Amniotic stem cell (primary cell): ENCODE results near the gene ANKRD17.
"Not testable (repeated sequence)": the region's sequence is repeated elsewhere in the genome, so short reads cannot be mapped to it uniquely, and the experiment has no call there.

Experiments
- DNase-seq: peaks from one replicate; lab custom pipeline; 2025; lab: John Stamatoyannopoulos, UW

The ANKRD17 gene

DNA sequence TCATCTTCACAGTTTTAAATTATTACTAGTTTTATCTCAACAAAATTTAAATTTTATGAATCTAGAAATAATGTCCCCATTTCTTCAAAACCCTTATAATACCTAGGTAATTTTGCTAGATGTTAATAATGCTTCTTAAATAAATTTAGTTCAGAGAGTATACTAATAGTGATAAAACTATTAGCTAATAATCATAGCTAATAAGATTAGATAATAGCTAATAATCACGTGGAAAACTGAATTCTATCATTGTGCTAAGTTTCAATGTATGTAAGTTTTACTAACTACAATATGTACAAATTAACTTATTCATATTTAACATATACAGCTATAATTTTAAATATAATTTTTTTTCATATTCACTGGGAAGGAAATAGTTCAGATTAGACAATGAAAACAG is 10.2 kb downstream of the ANKRD17 start:
- no peak for DNase-seq

DNA sequence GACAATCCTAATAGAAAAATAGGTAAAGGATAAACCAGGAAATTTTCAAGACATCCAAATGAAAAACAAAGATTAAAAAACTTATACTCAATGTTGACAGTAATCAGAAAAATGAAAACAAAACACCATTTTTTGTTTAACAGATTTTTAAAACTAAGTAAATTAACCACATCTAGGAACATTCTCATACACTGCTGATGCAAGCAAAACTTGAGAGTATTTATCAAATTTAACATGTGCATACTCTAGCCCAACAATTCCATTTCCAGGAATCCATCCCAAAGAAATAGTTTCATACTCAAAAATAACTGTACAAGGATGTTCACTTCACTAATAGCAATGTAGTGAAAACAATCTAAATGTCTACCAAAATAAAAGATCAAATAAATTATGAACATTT is 11.5 kb downstream of the ANKRD17 start:
- DNase-seq, result no peak

DNA sequence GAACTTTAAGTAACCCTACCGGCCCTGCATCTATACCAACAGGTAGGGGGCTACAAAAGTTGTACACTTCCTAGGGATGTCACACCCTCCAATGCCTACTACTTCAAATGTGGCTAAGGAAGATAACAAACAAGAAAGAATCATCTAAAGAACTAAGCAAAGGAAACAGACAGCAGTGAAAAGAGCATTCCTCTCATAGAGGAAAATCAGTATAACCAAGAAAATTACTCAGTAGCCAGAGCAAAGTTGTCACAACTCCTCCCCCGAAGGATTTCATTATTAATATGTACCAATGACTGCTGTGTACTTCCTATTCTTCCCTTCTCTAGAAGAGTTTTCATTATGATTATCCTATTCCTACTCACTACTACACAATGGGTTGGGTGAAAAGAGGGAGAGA is 12.6 kb downstream of the ANKRD17 start:
- no peak for DNase-seq

DNA sequence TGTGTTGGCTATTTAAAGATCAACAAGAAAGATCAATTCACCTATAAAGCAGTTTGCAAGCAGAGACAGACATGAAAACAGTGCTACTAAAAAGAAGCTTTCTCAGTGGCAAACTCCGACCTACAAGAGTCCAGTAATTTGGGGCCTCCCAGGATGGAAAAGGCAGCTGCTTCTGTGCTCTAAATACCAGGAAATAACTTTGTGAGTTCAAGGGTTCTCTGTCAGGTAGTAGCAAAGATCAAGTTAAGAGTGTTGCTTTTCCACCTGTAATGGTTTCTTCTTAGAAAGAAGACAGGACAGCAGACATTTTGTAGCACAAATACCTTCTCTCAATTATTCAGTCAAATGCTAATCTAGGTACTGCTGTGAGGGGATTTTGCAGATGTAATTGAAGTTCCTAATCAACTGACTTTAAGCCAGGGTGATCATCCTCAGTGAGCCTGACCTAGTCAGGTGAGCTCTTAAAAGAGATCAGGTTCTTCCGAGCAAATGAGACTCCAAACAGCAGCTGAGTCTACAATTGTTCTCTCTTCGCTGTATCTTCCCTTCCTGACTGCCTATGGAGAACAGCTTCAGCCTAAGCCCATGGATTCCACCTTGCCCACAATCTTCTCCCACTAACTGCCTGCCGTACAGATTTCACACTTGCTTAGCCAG is 13.5 kb downstream of the ANKRD17 start:
- no peak for DNase-seq

- no peak for DNase-seq
These were observed 21.6 kb downstream of the ANKRD17 start for GRCh38 chr4:73237044-73237443.

DNA sequence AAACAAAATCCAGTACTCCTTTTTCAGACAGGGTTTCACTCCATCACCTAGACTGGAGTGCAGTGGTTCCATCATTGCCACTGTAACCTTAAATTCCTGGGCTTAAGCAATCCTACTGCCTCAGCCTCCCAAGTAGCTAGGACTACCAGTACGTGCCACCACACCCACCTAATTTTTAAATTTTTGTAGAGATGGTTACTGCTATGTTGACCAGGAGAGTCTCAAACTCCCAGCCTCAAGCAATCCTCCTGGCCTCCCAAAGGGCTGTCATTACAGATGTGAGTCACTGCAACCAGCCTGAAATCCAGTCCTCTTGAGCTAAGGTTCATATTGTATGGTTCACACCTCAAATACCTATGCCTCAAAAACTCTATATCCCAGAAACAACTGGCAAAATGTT is 22.4 kb downstream of the ANKRD17 start:
- DNase-seq, result no peak

GRCh38 chr4:73234712-73235111 is 23.9 kb downstream of the ANKRD17 start:
- DNase-seq, result no peak

DNA sequence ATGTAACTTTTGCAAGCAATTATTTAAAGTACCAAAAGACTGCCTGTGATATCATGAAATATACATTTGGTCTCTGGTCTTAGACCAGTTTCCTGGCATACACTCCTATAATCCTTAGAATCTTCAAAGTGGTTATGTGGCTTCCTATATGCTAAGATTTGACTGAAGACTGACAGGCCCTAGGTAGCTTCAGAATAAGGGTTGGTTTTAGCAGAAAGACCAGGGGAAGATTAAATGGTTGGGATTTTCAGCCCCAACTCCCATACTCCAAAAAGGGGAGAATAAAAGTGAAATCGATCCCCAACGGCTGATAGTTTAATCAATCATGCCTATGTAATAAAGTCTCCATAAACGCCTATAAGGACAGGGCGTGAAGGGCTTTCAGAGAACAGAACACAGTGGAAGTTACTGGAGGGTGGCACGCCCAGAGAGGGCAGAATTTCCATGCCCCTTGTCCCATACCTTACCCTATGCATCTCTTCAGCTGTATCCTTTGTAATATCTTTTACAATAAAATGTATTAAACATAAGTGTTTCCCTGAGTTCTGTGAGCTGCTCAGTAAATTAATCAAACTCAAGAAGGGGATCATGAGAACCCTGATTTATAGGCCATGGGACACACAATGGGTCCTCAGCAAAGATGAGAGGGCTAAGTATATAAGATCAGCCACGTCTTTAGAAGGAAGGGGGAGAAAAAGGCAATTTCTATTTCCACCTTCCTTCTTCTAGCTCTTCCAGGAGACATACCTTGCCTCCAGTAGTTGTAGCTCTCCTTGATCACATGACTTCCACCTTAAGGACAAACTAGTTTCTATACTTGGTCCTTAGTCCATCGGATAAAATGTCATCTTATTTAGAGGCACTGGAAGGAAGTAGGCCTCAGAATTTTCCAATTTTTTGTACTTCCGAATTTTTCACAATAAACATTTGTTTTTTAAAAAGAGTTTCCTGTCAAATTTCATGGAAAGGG is 26.8 kb downstream of the ANKRD17 start:
- no peak for DNase-seq

- no peak for DNase-seq
These were observed 27.6 kb downstream of the ANKRD17 start for GRCh38 chr4:73230865-73231517.

DNA sequence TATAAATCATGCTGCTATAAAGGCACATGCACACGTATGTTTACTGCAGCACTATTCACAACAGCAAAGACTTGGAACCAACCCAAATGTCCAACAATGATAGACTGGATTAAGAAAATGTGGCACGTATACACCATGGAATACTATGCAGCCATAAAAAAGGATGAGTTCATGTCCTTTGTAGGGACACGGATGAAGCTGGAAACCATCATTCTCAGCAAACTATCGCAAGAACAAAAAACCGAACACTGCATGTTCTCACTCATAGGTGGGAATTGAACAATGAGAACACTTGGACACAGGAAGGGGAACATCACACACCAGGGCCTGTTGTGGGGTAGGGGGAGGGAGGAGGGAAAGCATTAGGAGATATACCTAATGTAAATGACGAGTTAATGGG is 29.8 kb downstream of the ANKRD17 start:
- DNase-seq, result not testable (repeated sequence)

- DNase-seq, result no peak
These were observed 33.7 kb downstream of the ANKRD17 start for GRCh38 chr4:73224886-73225285.

GRCh38 chr4:73223258-73223650 is 35.3 kb downstream of the ANKRD17 start:
- no peak for DNase-seq

GRCh38 chr4:73222466-73223257 is 35.9 kb downstream of the ANKRD17 start:
- peak; percentile 87 for DNase-seq

DNA sequence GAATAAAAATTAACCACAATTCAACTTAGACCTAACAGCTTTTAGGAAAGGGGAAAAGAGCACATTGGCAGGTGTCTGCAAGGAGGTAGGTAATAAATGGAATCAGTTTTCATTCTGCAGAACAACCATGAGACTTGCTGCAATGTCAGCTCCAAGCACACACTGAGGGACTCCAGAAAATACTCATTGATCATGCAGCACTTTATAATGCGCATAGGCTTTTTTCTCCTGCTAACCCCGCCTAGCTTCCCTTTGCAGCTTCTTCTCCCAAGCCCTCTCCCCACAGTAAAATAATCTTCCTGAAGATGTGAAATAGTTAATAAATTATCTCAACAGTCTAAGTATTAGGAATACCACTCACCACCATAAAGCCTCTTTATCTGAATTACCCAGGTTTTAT is 36.9 kb downstream of the ANKRD17 start:
- no peak for DNase-seq

- DNase-seq, result no peak
These were observed 37.8 kb downstream of the ANKRD17 start for GRCh38 chr4:73220815-73221214.

- DNase-seq, result no peak
These were observed 44.5 kb downstream of the ANKRD17 start for GRCh38 chr4:73213916-73214653.

- DNase-seq, result no peak
These were observed 45.4 kb downstream of the ANKRD17 start for GRCh38 chr4:73212982-73213730.

GRCh38 chr4:73211968-73212367 is 46.6 kb downstream of the ANKRD17 start:
- no peak for DNase-seq

DNA sequence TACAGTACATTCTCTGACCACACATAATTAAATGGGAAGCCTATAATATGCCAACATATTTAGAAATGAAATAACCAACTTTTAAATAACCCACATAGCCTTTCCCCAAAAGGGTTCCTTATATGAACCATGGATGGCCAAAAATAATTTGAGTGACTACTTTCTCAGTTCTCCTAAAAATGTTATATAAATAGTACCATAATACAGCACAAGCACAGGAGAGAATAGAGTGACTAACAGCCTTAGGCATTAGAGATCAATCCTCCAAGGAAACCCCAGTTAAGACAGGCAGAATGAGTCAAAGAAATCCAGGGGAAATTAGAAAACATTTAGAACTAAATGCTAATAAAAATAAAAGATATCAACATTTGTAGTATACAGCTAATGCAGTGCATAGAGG is 50.2 kb downstream of the ANKRD17 start:
- DNase-seq, result no peak

DNA sequence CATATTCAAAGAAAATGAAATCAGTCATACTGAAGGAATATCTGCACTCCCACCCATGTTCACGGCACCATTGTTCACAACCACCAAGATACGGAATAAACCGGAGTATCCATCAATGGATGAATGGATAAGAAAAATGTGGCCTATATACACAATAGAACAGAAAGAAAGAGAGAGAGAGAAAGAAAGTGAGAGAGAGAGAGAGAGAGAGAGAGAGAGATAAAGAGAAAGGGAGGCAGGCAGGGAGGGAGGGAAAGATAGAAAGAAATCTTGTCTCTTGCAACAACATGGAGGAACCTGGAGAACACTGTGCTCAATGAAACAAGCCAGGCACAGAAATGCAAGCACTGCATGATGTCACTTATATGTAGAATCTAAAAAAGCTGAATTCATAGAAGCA is 52.4 kb downstream of the ANKRD17 start:
- no peak for DNase-seq

- no peak for DNase-seq
These were observed 53.1 kb downstream of the ANKRD17 start for GRCh38 chr4:73205482-73205881.
